WI38 (cell line): ENCODE data around the gene MARK3.

Source experiments
- H3K4me3 ChIP-seq: 2 replicates; pipeline ENCODE4 v1.5.1; 2011; ENCODE audit warnings: low read depth, mild to moderate bottlenecking, control low read depth, low read length
- TF ChIP-seq, protein P1 (sequence below): IDR thresholded peaks from 2 replicates; pipeline ENCODE4 v1.5.1; 2012; ENCODE audit warnings: low read depth, mild to moderate bottlenecking, control low read depth, low read length

The MARK3 gene

DNA sequence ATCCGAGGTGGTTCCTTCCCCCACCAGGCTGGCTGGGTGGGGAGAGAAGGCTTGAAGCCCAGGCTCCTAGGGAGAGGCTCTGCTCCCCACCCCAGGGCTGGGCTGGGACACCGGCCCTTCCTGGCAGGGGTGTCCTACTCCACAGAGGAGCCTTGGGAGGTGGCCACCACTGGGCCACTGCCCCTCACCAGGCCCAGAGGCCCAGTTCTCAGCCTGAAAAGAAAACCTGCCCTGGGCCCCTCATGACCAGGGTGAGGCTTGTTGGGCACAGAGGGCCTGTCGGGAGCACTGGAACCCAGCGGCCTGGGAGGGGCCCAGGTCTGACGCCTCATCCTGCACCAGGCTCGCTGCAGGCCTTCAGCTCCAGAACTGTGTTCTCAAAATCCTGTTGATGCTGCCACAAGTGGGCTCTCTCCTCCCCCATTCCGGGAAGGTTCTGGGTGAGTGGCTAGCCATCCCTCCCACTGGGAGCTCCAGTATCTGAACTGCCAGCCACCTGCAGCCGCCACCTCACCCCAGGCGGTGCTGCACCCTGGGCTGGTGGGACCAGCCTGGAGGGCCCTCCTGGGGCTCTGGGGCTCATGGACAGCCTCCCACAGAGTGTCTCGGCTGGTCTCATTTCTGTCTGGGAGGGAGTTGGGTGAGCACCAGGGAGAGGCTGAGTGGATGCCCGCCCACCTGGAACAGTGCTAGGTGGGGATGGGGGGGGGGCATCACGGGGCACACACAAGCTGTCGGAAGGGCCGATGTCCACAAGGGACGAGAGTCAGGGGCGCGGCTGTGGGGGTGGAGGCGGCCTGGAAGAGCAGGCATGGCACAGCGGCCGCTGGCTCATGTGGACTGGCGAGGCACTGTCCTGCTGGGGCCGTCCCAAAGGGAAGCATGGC is 165.5 kb downstream of the MARK3 start:
- TF ChIP-seq, protein P1, sequence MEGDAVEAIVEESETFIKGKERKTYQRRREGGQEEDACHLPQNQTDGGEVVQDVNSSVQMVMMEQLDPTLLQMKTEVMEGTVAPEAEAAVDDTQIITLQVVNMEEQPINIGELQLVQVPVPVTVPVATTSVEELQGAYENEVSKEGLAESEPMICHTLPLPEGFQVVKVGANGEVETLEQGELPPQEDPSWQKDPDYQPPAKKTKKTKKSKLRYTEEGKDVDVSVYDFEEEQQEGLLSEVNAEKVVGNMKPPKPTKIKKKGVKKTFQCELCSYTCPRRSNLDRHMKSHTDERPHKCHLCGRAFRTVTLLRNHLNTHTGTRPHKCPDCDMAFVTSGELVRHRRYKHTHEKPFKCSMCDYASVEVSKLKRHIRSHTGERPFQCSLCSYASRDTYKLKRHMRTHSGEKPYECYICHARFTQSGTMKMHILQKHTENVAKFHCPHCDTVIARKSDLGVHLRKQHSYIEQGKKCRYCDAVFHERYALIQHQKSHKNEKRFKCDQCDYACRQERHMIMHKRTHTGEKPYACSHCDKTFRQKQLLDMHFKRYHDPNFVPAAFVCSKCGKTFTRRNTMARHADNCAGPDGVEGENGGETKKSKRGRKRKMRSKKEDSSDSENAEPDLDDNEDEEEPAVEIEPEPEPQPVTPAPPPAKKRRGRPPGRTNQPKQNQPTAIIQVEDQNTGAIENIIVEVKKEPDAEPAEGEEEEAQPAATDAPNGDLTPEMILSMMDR: no peak
- no peak overlapping the region for H3K4me3 ChIP-seq

DNA sequence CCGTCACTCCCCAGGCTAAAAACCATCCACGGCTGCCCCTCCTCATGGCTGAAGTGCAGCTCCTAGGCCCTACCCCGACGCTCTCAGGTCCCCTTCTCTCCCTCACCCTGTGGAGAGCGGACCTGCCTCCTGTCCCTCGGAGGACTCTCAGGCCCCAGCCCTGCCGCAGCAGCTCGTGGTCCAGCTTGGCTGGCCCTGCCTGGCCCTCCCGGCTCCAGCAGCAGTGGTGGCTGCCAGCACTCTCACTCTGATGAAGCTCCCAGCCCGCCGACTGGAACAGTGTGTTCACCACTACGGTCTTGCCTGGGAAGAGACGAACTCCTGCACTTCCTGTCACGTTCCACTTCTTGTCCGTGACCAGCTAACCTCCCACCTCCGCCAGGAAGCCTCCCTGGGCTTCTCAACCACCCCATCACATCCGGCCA is 166.1 kb downstream of the MARK3 start:
- TF ChIP-seq, protein P1: no peak
- H3K4me3 ChIP-seq: no peak overlapping the region

DNA sequence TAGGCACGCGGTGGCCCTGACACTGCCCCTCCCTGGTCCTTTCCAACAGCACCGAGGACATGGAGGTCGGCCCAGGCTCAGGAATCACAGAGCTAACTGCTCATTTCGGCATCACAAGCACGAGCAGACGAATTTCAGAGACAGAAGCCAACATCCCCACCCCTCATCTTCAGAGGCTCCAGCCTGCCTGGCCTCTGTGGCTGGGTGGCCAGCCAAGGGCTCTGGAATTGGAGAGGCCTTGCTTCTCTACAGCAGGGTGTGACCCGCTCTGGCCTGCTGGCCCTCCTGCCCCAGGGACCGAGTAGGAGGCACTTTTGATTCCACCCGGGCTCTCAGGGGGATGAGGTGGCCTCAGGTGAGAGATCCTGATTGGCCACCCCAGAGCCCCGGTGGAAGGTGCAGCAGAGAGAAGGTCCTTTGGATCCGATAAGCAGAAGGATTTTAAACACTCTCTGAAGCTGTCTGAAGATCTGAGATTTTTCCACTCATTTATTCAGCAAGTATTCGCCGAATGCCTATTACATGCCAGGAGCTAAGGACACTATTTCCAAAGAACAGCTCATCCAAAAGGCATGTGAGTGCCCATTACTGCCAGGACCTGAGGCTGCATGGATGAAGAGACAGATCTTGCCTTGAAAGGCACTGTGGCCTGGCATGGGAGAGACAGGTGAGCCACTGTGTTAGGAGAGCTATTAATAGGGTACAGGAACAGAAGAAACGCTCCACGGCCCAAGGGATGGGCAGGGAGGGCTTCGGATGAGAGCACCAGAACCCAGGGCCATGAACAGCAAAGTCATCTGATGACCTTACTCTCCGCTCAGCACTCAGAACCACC is 167.0 kb downstream of the MARK3 start:
- H3K4me3 ChIP-seq: no peak overlapping the region
- TF ChIP-seq, protein P1: no peak

DNA sequence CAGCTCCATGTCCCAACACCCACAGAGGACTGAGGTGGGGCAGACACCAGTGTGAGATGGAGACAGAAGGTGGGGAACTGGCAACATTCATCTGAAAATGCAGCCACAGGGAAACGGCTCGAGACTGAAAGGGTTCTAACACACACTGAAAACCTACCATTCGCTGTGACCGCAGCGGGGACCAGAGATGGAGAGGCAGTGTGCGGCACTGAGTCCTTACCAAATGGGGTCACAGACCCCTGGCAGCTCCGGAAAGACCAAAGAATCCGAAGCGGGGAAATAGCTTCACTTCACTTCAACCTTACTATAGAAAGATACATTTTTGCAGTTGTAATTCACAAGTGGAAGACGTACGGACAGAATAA is 167.6 kb downstream of the MARK3 start:
- no peak overlapping the region for H3K4me3 ChIP-seq
- TF ChIP-seq, protein P1: no peak
